Neural cell (in vitro differentiated cells): Measurements from ENCODE around the gene SPATA31E1.

ENCODE experiments used
- CTCF ChIP-seq: fragments of 450-650 bp; IDR thresholded peaks from 2 replicates; pipeline ENCODE4 v1.5.1; 2014; ENCODE audit warnings: antibody characterized with exemption, mild to moderate bottlenecking, moderate library complexity; ENCODE audit not compliant: poor library complexity, severe bottlenecking
- POLR2AphosphoS5 ChIP-seq: IDR thresholded peaks from 2 replicates; pipeline ENCODE4 v1.6.1; 2012

- TF ChIP-seq CTCF = no peak
- no peak for TF ChIP-seq POLR2AphosphoS5
These were observed 22.9 kb upstream of the SPATA31E1 start for GRCh38 chr9:87859786-87860185.
